Occipital lobe (tissue), 3 donors: ENCODE results near the gene CXorf66. TPM values are rescaled to one million over a fixed set of nuclear protein-coding genes. Genes with fewer than 3 reads are reported as not detected.
A peak's percentile ranks its signal among the peaks of the same experiment; 100 is the strongest.
"Not testable (repeated sequence)": the region's sequence is repeated elsewhere in the genome, so short reads cannot be mapped to it uniquely, and the experiment has no call there.

Source experiments
- DNase-seq: peaks from one replicate; lab custom pipeline; 2025; lab: John Stamatoyannopoulos, UW
- small RNA-seq: library from RNA; depleted of rRNA; stranded (forward); fragments of <200 nt; gene quantifications from one replicate; pipeline ENCODE3, GENCODE V24; 2014
- total RNA-seq: library from RNA; depleted of rRNA; stranded (reverse); fragments of >200 nt; gene quantifications from one replicate; pipeline ENCODE4 v1.2.3, GENCODE V29; 2014

Gene CXorf66
- total RNA-seq, 1 donor from 2014 or later: not detected

DNA sequence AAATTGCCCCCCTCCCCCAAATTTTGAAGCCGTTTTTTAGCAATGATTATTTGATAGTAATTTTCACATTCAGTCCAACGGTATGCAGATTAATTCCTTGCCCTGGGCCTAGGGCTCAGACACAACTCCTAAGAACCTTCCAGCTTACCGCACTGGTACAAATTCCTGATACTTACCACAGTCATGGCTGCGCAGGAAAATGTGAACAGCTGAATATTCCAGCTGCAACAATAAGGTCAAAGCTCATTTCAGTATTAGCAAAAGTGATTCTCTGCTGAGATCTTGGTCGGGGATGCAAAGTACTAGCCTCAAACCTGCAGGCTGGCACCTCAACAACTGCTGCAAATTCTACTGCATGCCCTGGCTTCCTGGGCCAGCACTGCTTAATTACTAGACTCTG is 35.4 kb downstream of the CXorf66 start:
- DNase-seq: no peak

DNA sequence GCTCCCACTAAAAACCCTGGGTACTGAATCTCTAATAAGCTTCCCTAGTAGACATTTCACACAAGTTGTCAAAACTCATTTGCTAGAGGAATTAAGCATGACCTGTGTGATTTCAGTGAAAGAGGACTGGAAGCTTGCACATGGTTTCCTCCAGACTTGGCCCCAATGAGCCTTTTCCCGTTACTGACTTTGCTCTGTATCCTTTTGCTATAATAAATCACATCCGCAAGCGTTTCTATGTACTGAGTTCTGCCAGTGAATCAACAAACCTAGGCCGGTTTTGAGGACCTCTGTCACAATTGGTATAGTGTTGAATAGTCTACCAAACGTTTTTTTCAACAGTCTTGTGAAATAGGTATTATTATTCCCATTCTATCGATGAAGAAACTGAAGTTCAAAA is 40.6 kb downstream of the CXorf66 start:
- no peak for DNase-seq

DNA sequence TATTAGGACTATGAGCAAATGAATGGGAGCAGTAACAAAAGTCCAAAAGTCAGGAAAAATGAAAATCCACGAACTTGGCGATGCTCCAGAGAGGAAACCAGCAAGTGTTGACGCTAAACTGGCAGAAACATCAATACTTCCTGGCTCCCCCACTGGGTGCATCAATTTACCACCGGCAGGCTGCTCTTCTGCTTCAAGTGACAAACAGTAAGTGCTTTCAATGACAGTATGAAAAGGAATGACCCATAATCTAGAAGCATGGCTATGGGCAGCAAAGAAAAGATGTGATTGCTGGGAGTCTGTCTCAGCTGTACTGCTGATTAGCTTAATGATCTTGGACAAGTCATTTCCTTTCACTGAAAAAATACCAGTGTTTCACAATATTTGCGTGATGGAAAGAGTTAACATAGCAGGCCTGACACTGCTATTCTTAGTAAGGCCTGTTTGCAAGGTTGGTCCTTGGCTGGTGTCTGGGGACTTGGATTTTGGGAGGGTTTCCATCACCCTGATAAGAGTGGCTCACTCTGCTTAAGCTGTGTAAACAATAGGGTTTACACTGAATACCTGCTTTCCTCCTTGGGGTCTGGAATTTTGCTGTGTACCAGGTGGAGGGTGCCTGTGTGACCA is 41.1 kb downstream of the CXorf66 start:
- no peak for DNase-seq

DNA sequence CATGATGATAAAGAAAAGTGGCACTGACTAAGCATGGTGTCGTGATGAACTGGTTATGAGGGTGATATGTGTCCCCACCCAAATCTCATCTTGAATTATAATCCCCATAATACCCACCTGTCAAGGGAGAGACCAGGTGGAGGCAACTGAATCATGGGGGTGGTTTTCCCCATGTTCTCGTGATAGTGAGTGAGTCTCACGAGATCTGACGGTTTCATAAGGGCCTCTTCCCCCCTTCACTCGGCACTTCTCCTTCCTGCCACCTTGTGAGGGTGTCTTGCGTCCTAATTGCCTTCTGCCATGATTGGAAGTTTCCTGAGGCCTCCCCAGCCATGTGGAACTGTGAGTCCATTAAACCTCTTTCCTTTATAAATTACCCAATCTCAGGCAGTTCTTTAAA is 44.2 kb downstream of the CXorf66 start:
- DNase-seq: not testable (repeated sequence)

DNA sequence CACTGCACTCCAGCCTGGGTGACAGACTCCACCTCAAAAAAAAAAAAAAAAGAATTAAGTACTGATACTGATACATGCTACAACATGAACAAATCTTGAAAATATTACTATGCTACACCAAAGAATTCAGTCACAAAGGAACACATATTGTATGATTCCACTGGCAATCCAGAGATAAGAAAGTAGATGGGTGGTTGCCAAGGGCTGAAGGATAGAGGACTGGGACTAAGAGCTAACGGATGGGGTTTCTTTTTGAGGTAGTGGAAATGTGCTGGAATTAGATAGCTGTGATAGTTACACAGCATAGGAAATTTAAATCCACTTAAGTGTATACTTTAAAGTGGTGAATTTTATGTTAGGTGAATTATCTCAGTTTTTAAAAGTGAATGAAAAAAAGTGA is 45.0 kb downstream of the CXorf66 start:
- no peak for DNase-seq

DNA sequence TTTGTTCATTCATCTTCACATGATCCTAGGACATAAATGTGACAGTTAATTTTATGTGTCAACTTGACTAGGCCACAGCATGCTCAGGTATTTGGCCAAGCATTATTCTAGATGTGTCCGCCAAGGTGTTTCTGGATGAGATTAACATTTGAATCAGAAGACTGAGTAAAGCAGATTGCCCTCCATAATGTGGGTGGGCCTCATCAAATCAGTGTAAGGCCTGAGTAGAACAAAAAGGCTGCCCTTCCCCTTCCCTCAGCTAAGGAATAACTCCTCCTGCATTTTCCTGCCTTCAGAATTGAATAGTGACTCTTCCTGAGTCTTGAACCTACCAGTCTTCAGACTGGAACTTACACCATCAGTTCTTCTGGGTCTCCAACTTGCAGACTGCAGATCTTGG is 50.9 kb downstream of the CXorf66 start:
- no peak for DNase-seq

DNA sequence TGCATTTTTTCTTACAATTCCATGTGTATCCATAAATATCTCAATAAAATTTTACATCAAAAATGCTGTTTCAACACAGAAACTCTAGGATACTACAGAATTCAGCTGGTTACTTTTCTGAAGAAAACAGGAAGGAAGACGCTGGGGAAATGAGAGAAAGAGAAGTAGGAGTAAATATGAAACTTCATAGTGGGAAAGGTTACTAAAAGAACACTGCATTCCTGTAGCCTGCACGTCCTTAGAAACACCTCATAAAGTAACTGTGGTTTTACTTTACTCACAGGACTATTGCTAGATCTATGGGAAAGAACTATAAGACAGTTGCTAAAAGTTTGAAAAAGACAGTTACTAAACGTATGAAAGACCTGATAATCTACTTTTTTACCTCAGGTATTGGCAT is 55.6 kb downstream of the CXorf66 start:
- no peak for DNase-seq

DNA sequence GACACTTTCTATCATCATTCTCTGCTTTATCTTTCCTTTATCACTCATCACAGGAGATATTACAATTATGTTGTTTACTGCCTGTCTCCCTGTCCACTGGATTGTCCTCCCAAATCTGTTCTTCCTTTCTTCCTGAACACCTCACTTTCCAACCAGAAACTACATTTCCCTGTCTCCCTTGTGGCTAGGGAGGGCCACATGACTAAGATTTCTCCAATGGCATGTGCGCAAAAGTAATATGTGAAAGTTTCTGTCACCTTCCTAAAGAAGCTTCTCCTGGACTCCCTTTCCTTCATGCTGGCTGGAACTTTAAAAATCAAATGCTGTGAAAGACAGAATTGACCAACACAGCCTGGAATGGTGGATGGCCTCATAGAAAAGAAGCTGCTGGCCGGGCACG is 58.2 kb downstream of the CXorf66 start:
- no peak for DNase-seq

DNA sequence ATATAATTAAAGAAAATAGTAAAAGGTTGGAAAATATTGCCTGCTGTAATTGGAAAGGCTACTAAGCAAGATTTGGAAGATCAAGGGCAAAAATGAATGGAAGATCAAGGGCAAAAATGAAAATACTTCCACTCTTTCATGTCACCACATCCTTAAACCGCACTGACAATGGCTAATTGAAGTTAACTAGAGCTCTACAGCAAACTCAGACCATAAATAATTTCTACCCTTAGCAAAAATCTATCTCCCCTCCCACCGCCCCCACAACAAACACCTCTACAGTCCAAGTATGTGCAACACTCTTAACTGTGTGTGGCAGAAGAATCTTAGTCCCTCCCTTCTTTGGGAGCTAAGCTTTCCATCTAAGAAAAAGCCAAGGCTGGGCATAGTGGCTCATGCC is 59.6 kb downstream of the CXorf66 start:
- DNase-seq: no peak

Small RNAs within 50 kb of the gene (small RNA-seq; reads per million reads assigned to genes)
- gene MIR505 (7.7 reads per million, percentile 91 among the genes with 10 or more reads in this experiment), gene RF00425 (not detected)

Other genes starting within 250 kb of the CXorf66 start
- 66.0 TPM for gene ATP11C, start 32.5 kb downstream of the CXorf66 start, total RNA-seq